Inflammatory macrophage treated with lipopolysaccharide for 1 hour (primary cell): ENCODE measurements around the gene SEMA3D.

Source experiments
- DNase-seq, 2 donors: peaks; one replicate each; pipeline ENCODE4 v3.0.0-alpha.2; 2020 to 2022

SEMA3D gene

DNA sequence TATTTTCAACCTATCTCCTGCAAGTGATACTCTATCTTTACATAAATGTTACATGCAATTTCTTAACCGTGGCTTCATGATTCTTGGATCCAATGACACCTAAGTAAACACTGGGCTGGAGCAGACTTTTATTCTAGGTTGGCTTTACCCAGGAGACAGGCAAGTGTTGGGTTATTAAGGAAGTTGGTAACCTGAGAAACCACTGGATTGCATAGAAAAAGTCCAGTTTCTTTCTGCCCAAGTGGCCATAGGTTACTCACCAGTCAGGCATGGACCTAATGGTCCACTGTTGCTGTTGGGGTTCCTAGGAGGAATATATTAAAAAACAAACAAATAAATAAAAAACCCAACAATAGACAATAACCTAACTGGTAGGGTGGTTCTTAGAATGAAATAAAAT is 112.8 kb downstream of the SEMA3D start:
- DNase-seq: no peak

DNA sequence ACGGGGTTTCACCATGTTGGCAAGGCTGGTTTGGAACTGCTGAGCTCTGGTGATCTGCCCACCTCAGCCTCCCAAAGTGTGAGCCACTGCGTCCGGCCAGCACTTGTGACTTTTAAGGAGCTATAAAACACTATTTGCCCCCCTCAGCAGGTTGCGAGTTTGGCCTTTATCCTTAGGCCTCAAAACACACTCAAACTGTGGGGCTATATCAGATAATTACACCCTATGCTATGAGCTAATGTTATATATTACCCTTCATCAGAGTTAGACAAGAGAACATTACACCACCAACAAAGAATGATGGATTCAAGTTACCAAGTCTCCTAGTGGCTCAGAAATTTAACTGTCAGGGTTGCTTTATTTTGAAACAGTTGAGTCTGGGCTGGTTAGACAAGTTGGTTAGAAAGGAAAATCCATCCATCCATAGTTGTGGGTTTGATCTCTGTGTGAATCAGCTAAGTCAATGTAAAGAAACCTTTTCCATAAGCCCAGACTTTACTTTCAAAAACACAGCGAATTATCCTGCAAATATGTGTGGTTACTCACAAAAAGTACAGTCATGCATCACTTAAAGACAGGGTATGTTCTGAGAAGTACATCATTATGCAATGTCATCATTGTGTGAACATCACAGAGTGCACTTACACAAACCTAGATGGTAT is 115.8 kb downstream of the SEMA3D start:
- no peak for DNase-seq

DNA sequence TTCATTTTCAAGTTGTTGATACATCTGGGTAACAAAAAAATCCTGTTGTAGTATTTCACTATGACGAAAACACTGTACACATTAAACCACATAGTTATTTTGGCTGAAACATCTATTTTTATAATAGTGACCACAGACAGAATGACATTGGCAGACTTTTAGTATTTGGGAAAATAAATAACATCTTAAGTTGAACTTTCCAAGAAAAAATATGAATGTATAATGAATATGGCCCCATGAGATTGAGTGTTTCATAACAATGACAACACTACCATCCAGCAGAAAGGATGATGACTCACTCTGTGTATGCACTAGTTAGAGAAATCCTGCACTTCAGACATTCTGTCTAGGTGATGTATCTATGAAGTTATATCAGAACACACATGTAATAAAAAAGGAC is 118.1 kb downstream of the SEMA3D start:
- DNase-seq: no peak

DNA sequence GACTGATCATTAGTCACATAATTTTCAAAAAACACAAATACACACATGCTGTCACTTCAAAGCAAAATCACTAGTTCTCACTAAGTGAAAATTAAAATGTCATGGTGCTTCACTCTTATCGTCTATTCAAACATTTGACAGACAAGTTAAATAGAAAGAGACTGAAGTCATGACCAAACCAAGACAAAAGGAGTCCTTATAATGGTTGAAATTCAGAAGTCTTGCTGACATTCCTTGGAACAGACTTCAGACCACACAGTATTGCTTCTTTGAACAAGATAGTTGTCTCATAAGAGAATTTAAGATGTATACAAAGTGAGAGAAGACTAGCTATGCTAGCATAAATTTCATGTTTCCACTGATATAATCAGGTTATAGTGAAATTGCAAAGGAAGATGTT is 119.5 kb downstream of the SEMA3D start:
- DNase-seq: no peak

GRCh38 chr7:85065888-85066485 is 120.9 kb downstream of the SEMA3D start:
- DNase-seq: no peak

DNA sequence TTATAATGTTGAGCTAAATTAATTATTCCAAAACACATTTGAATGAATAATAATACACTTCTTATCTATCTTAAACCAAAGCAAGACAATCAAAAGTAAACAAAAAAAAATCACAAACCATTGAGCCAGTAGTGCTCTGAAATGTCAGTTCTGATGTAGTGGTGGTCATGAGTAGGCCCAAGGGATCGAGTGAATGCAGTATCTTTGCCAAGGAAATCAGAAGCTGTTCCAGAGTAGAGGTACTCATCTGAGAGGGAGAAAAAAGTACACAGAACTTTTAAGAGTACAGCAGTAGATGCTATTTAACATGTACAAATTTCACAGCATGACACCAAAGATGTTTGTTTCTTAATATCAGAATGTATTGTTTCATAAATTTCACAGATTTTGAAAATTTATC is 121.5 kb downstream of the SEMA3D start:
- DNase-seq: no peak

DNA sequence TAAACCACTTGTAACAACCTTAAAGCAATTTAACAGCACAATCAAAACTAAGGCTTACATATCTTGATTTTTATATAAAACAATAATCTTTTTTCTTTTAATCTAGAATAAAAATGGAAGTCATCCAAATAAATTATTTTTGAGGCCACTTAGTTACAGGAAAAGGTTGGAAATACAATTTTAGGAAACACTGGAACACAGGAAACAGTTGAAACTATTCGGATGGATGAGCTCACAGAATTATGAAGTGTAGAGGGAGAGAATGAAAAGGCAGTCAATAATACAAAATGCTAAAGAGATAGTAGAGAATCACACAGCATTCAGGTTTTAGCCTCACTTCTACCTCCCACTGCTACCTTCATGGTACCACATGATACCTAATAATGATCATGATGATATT is 124.2 kb downstream of the SEMA3D start:
- no peak for DNase-seq

- no peak for DNase-seq
Measured at GRCh38 chr7:85061456-85061855, 125.4 kb downstream of the SEMA3D start.

DNA sequence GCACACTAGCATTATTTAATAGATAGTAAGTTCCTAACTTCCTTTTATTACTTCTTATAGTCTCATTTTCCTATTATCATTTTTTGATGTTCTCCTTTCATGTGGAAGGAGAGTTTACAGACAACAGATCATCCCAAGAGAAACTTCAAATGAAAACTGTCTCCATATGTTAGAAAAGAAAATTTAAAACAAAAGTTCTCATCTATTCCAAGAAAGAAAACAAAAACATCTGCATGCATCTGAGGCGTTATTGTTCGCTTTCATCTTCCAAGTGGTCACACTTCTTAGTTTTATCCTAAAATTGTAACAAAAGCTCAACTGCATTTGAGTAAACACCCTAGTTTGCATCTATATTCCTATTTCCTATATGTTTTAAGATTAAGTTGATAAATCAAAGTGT is 126.2 kb downstream of the SEMA3D start:
- DNase-seq: no peak

DNA sequence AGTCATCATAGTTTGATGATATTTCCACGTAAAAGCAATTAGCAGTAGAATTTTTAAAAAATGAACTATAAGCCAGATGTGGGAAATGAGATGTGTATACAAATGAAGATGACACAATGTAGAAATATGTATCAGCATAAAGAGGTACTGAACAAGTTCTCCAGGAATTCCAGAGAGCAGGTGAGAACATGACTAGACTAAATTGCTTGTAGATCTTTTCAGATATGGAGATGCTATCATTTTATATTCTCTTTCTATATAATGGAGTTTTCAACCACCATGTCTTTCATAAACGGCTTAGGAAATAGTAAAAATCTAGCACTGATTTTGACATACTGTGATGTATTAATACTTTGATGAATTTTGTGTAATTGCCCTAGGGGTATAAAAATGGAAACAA is 130.9 kb downstream of the SEMA3D start:
- DNase-seq: no peak

DNA sequence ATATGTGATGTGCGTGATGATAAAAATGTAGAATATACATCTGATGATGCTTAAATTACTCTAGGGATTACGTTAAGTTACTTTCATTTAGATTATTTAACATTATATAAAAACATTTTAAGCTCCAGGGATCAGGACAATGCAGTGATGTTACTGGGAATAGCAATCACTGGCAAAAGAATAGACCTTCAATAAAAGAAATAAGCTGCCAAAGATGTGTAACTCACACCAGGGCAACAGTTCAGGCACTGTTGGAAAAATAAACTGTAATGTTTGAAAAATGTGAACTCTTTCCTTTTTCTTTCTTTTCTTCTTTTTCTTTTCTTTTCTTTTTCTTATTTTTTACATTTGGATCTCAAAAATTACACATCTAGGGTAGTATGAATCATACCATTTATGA is 131.7 kb downstream of the SEMA3D start:
- no peak for DNase-seq

- DNase-seq: no peak
Measured at GRCh38 chr7:85054306-85054705, 132.6 kb downstream of the SEMA3D start.

DNA sequence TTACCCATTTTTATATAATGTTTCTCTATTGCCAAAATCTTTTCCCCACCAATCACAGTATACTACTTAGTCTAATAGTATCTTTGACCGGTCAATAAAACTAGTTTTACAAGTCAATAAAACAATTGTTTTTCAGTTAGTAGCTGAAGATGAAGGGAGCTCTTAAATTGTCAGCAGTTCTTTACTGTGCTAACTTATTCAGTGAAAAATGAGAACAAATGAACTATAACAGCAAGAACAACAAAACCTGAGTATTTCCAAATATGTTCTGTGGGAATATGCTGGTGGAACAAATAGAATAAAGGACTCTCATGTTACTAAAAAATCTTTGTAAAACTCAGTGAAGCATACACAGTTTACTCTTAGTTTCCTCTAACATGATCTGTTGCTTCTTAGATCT is 134.0 kb downstream of the SEMA3D start:
- DNase-seq: no peak

DNA sequence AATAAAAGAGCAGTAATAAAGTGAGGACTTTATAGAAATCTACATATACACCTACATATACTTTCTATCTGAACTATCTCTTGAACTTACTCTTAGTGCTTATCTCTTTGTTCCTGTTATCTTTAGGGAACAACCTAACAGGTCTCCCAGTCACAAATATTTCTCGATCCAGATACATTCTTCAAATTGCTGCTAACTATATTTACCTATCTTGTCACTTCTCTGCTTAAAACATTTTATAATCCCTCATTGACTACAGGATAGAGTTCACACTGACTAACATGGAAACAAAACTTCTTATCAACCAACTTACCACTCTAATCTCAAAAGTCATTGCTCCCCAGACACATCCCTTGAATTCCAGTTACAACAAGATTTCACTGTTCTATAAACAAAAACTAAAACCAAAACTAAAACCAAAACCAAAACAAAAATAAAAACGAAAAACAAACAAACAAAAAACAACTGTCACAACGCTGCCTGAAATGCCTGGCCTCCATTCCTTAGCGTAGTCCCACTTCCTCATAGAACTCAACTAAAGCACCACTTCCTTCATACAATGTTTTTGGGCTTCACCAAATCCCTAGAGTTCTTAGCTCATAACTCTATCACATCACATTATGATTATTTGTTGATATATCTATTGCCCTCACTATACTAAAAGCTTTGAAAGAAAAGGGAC is 134.7 kb downstream of the SEMA3D start:
- no peak for DNase-seq

DNA sequence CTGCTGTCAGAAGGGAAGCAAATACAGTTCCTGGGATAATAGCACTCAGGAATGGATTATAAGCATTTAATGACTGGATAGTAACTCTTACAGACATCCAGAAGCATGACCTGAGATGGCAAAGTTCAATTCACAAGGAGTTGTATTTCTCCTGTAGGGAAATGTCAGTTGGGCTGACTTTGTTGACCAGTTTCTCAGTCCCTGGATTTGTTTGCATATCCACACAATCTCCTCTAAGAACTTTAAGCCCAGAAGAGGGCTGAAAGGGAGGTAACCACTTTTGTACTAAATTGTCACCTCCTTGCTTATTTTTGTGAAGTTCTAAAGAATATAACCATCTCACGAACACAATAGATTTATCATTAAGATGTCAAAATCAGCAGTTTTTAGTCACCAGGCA is 140.3 kb downstream of the SEMA3D start:
- DNase-seq: no peak

- DNase-seq: peak; percentile 19 to 67
Measured at GRCh38 chr7:85041605-85042216, 145.1 kb downstream of the SEMA3D start.

DNA sequence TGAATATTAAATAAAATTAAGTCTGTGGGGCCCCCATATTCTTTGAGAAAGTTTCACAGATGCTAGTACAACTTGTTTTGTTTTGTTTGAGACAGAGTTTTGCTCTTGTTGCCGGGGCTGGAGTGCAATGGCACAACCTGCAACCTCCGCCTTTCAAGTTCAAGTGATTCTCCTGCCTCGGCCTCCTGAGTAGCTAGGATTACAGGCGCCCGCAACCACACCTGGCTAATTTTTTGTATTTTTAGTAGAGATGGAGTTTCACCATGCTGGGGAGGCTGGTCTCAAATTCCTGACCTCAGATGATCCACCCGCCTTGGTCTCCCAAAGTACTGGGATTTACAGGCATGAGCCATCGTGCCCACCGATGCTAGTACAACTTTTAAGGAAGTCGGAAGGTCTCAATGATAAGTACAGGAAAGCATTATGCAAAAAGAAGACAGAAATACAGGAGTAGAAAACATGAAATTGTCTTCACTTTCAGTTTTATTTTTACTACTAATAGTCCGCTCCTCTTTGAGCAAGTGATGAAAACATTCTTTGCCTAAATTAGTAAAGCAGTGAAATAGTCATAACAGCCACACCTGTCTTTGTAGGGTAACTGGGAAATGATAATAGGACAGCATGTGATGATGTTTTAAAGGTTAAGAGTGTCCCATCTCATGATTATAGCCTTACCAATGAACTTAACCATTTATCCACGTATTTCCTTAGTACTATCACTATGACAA is 147.5 kb downstream of the SEMA3D start:
- no peak for DNase-seq

DNA sequence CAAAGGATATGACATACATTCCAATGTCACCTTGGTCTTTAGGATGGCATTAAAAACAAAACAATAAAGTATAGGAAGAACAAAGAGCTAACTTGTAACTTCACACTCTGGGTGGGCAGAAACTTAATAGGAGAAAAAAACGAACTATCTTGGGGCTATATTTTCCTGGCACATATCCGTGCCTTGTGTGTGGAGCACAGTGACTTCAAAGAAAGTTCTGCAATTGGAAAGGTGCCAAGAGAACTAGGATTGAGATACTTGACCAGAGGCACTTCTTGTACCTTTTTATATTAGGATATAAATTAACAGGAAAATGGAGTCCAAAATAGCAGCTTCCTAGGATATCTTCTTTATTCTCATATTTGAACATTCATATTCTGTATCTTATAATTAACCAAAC is 148.4 kb downstream of the SEMA3D start:
- no peak for DNase-seq

- no peak for DNase-seq
Measured at GRCh38 chr7:85033263-85033662, 153.6 kb downstream of the SEMA3D start.

GRCh38 chr7:85031475-85031874 is 155.4 kb downstream of the SEMA3D start:
- no peak for DNase-seq

GRCh38 chr7:85030893-85031292 is 156.0 kb downstream of the SEMA3D start:
- DNase-seq: peak in 1 of 2 donors; percentile 44

- DNase-seq: no peak
Measured at GRCh38 chr7:85025312-85025756, 161.5 kb downstream of the SEMA3D start.

- DNase-seq: no peak
Measured at GRCh38 chr7:85023916-85024315, 162.9 kb downstream of the SEMA3D start.
